Panc1 (cell line): ENCODE results near the gene ABCC8. TPM values are rescaled to one million over a fixed set of nuclear protein-coding genes. Genes with fewer than 3 reads are reported as not detected.

ENCODE experiments used
- ATAC-seq: fragments of 200-7000 bp; cut with Tn5 transposase; 2 replicates; pipeline ENCODE4 v1.9.1; 2020; ENCODE audit warnings: mild to moderate bottlenecking, moderate library complexity
- BruUV-seq: library from RNA; stranded (reverse); fragments of 400-500 nt; replicated peaks from 2 replicates; lab custom pipeline; 2021; lab: Mats Ljungman, UMichigan
- CTCF ChIA-PET: fragments of 300-600 bp; sonication (Branson Sonifier 250); formaldehyde crosslinking; loops from one replicate; lab custom pipeline; 2022; ENCODE audit warnings: antibody characterized with exemption; lab: Charles Lee
- POLR2A ChIA-PET: fragments of 300-600 bp; sonication (Branson Sonifier 250); formaldehyde crosslinking; loops from one replicate; lab custom pipeline; 2022; ENCODE audit warnings: antibody characterized with exemption; lab: Charles Lee
- DNase-seq: peaks from one replicate; pipeline ENCODE4 v3.0.0-alpha.2; 2010; ENCODE audit warnings: low read depth, low spot score
- H3K27ac ChIP-seq: 2 replicates; pipeline ENCODE4 v1.5.1; 2011; ENCODE audit warnings: mild to moderate bottlenecking, low read length, inconsistent platforms
- H3K27me3 ChIP-seq: fragments of 200-500 bp; sonication (Bioruptor generic); 2 replicates; pipeline ENCODE4 v1.6.0; 2014; ENCODE audit warnings: low read length, inconsistent platforms; ENCODE audit not compliant: control insufficient read depth, insufficient read depth
- H3K36me3 ChIP-seq: fragments of 200-500 bp; sonication (Bioruptor generic); 2 replicates; pipeline ENCODE4 v1.5.1; 2014; ENCODE audit warnings: inconsistent platforms, mild to moderate bottlenecking, low read length, moderate library complexity; ENCODE audit not compliant: control insufficient read depth, insufficient read depth
- H3K4me1 ChIP-seq: 2 replicates; pipeline ENCODE4 v1.5.1; 2011; ENCODE audit warnings: inconsistent platforms, mild to moderate bottlenecking, low read length, moderate library complexity; ENCODE audit not compliant: control insufficient read depth, insufficient read depth
- H3K4me3 ChIP-seq, 2 experiments: 2 replicates each; pipeline ENCODE4 v1.5.1; 2011 to 2012; ENCODE audit warnings: low read depth in 2 of 2, low read length in 2 of 2, mild to moderate bottlenecking in 2 of 2, inconsistent platforms in 1 of 2, moderate library complexity in 1 of 2
- H3K9me3 ChIP-seq: fragments of 200-500 bp; sonication (Bioruptor generic); 2 replicates; pipeline ENCODE4 v1.5.1; 2014; ENCODE audit warnings: low read depth, mild to moderate bottlenecking, inconsistent platforms, low read length, moderate library complexity; ENCODE audit not compliant: control insufficient read depth, insufficient read depth
- POLR2AphosphoS5 ChIP-seq: IDR thresholded peaks from 2 replicates; pipeline ENCODE4 v1.6.1; 2012; ENCODE audit warnings: mild to moderate bottlenecking, low read depth, low read length, moderate library complexity
- SIN3A ChIP-seq: IDR thresholded peaks from 2 replicates; pipeline ENCODE4 v1.6.1; 2012; ENCODE audit warnings: low read depth, mild to moderate bottlenecking, low read length, moderate library complexity, borderline replicate concordance; ENCODE audit not compliant: insufficient read depth
- TCF7L2 ChIP-seq: IDR thresholded peaks from 2 replicates; pipeline ENCODE4 v1.6.1; 2011; ENCODE audit warnings: mild to moderate bottlenecking, low read depth, low read length, inconsistent platforms
- in situ Hi-C: cut with HindIII; loops from 2 replicates; pipeline ENCODE4 v1.10.0; 2016; ENCODE audit warnings: low sequenced_read_pairs, low pct_unique_long_range_greater_than_20kb
- intact Hi-C: fragments of 100-400 bp; cut with micrococcal nuclease; formaldehyde crosslinking; loops from one replicate; pipeline ENCODE4 v1.10.0; 2022; ENCODE audit not compliant: unreplicated experiment
- total RNA-seq: library from RNA; stranded (reverse); gene quantifications from one replicate; pipeline ENCODE4 v1.2.1, GENCODE V29; 2021; ENCODE audit not compliant: unreplicated experiment
- TF ChIP-seq, protein P1 (sequence below): fragments of 450-650 bp; IDR thresholded peaks from 2 replicates; pipeline ENCODE4 v1.5.1; 2017; ENCODE audit warnings: mild to moderate bottlenecking
- TF ChIP-seq, protein P2 (sequence below), 2 experiments: IDR thresholded peaks; 2 replicates each; pipeline ENCODE4 v1.6.1; 2011 to 2012; ENCODE audit warnings: low read depth in 2 of 2, control low read depth in 1 of 2, low read length in 1 of 2, mild to moderate bottlenecking in 1 of 2, moderate library complexity in 1 of 2; ENCODE audit not compliant: insufficient read depth in 1 of 2

The ABCC8 gene
- total RNA-seq, 1 experiment from 2014 or later: 0.18 TPM

DNA sequence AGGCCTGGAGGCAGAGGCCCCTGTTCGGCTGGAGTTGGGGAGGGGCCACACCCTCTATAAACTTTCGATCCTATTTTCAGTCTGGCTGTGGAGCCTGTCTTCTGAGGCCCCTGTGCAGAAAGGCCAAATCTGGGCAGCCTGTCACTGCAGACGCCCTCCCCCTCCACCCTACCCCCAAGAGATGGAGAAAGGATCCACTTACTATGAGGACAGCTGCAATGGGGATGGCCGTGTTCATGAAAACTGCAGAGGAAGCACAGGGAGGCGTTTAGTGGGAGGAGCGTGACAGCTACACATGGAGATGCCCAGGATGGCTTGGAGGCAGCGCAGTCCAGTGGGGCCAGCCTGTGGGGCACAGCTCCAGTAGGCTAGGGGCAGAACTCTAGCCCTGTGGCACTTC lies 44.6 kb downstream of the ABCC8 start:
- intact Hi-C loops (no loop called here), in situ Hi-C loops (no loop called here)
- POLR2A ChIA-PET: no interaction called here
- DNase-seq (no peak), ATAC-seq (no peak; the same call in 1 of the 2 replicates)
- H3K27me3 ChIP-seq: no peaks in the 10 kb centered on the region
- H3K4me1 ChIP-seq: no peaks in the 10 kb centered on the region
- H3K9me3 ChIP-seq: no peaks in the 10 kb centered on the region
- CTCF ChIA-PET: interaction anchor here (0.6 kb wide), 1 partner anchor 83 kb away, joined by 5 read pairs; no protein-coding TSS in a partner anchor
- no peak overlapping the region for H3K27ac ChIP-seq
- TF ChIP-seq SIN3A (no peak), TCF7L2 (no peak), POLR2AphosphoS5 (no peak)
- TF ChIP-seq, protein P1, sequence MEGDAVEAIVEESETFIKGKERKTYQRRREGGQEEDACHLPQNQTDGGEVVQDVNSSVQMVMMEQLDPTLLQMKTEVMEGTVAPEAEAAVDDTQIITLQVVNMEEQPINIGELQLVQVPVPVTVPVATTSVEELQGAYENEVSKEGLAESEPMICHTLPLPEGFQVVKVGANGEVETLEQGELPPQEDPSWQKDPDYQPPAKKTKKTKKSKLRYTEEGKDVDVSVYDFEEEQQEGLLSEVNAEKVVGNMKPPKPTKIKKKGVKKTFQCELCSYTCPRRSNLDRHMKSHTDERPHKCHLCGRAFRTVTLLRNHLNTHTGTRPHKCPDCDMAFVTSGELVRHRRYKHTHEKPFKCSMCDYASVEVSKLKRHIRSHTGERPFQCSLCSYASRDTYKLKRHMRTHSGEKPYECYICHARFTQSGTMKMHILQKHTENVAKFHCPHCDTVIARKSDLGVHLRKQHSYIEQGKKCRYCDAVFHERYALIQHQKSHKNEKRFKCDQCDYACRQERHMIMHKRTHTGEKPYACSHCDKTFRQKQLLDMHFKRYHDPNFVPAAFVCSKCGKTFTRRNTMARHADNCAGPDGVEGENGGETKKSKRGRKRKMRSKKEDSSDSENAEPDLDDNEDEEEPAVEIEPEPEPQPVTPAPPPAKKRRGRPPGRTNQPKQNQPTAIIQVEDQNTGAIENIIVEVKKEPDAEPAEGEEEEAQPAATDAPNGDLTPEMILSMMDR: no peak
- TF ChIP-seq, protein P2, sequence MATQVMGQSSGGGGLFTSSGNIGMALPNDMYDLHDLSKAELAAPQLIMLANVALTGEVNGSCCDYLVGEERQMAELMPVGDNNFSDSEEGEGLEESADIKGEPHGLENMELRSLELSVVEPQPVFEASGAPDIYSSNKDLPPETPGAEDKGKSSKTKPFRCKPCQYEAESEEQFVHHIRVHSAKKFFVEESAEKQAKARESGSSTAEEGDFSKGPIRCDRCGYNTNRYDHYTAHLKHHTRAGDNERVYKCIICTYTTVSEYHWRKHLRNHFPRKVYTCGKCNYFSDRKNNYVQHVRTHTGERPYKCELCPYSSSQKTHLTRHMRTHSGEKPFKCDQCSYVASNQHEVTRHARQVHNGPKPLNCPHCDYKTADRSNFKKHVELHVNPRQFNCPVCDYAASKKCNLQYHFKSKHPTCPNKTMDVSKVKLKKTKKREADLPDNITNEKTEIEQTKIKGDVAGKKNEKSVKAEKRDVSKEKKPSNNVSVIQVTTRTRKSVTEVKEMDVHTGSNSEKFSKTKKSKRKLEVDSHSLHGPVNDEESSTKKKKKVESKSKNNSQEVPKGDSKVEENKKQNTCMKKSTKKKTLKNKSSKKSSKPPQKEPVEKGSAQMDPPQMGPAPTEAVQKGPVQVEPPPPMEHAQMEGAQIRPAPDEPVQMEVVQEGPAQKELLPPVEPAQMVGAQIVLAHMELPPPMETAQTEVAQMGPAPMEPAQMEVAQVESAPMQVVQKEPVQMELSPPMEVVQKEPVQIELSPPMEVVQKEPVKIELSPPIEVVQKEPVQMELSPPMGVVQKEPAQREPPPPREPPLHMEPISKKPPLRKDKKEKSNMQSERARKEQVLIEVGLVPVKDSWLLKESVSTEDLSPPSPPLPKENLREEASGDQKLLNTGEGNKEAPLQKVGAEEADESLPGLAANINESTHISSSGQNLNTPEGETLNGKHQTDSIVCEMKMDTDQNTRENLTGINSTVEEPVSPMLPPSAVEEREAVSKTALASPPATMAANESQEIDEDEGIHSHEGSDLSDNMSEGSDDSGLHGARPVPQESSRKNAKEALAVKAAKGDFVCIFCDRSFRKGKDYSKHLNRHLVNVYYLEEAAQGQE (IDR thresholded peaks at IDR 0.05; ENCODE audit: insufficient read depth in 1 of 2, low read depth in 2 of 2, low read length in 1 of 2): no peak
- H3K36me3 ChIP-seq: no peaks in the 10 kb centered on the region
- BruUV-seq: no TSS peak
- no peak overlapping the region for H3K4me3 ChIP-seq

DNA sequence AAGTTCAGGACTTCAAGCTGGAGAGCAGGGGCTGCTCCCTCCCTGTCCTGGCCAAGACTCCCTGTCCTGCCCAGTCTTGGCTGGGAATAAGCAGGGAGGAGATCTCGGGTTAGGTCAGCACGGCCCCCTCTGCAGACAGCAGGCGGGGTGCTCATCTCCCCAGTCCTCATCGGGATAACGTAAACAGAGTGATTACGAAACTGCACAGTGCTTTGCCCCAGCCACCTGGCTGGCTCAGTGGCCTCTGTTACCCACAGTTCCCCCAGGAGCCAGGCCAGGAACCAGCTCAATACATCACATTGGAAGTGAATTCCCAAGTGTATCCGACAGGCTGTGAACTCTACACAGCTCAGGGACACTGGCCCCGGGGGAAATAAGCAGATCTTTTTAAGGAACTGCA lies 45.5 kb downstream of the ABCC8 start:
- intact Hi-C loops: no loop called here
- ATAC-seq (no peak), DNase-seq (no peak)
- no peak overlapping the region for H3K4me3 ChIP-seq
- no peaks in the 10 kb centered on the region for H3K36me3 ChIP-seq
- in situ Hi-C loops: no loop called here
- no peaks in the 10 kb centered on the region for H3K9me3 ChIP-seq
- H3K27me3 ChIP-seq: 0 out of 2 replicates have a peak, but pooled peaks cover 2% of the 10 kb centered on the region
- TF ChIP-seq SIN3A: no peak
- TF ChIP-seq TCF7L2: no peak
- no peak for TF ChIP-seq POLR2AphosphoS5
- TF ChIP-seq, protein P2 (IDR thresholded peaks at IDR 0.05; ENCODE audit: insufficient read depth in 1 of 2, low read depth in 2 of 2, low read length in 1 of 2): no peak
- TF ChIP-seq, protein P1: no peak
- no TSS peak for BruUV-seq
- no peaks in the 10 kb centered on the region for H3K4me1 ChIP-seq
- ChIA-PET POLR2A (no interaction called here), CTCF (no interaction called here)
- no peak overlapping the region for H3K27ac ChIP-seq
